ENCODE measurements around the gene NUP153.
"Not testable (repeated sequence)": the region's sequence is repeated elsewhere in the genome, so short reads cannot be mapped to it uniquely, and the experiment has no call there.

NUP153 gene

GRCh38 chr6:17712576-17712975, 5.9 kb upstream of the NUP153 start:
- no peak for DNase-seq

- DNase-seq, result no peak
Observed at GRCh38 chr6:17710331-17710730, 3.6 kb upstream of the NUP153 start.

- DNase-seq, result no peak
Observed at GRCh38 chr6:17709476-17709875, 2.8 kb upstream of the NUP153 start.

- DNase-seq, result not testable (repeated sequence)
Observed at GRCh38 chr6:17708035-17708434, 1.3 kb upstream of the NUP153 start.

- DNase-seq, result no peak
Observed at GRCh38 chr6:17707371-17707651, 586 bp upstream of the NUP153 start.

- peak; percentile 31 for DNase-seq
Observed at GRCh38 chr6:17705778-17706579, 746 bp downstream of the NUP153 start.

GRCh38 chr6:17705428-17705777, 1.3 kb downstream of the NUP153 start:
- DNase-seq, result no peak

- DNase-seq, result no peak
Observed at GRCh38 chr6:17703256-17703694, 3.5 kb downstream of the NUP153 start.

- no peak for DNase-seq
Observed at GRCh38 chr6:17700421-17701416, 6.0 kb downstream of the NUP153 start.

- no peak for DNase-seq
Observed at GRCh38 chr6:17691925-17692538, 14.7 kb downstream of the NUP153 start.

- no peak for DNase-seq
Observed at GRCh38 chr6:17688481-17688880, 18.2 kb downstream of the NUP153 start.

- no peak for DNase-seq
Observed at GRCh38 chr6:17687136-17687535, 19.6 kb downstream of the NUP153 start.

GRCh38 chr6:17684134-17684533, 22.6 kb downstream of the NUP153 start:
- DNase-seq, result no peak

GRCh38 chr6:17683428-17683827, 23.3 kb downstream of the NUP153 start:
- DNase-seq, result no peak

- no peak for DNase-seq
Observed at GRCh38 chr6:17679726-17680125, 27.0 kb downstream of the NUP153 start.

- DNase-seq, result no peak
Observed at GRCh38 chr6:17677602-17678001, 29.1 kb downstream of the NUP153 start.

GRCh38 chr6:17673543-17674254, 33.0 kb downstream of the NUP153 start:
- no peak for DNase-seq

GRCh38 chr6:17672064-17672718, 34.5 kb downstream of the NUP153 start:
- DNase-seq, result no peak

- peak; percentile 8 for DNase-seq
Observed at GRCh38 chr6:17666646-17667045, 40.1 kb downstream of the NUP153 start.

GRCh38 chr6:17665132-17665531, 41.6 kb downstream of the NUP153 start:
- DNase-seq, result no peak

GRCh38 chr6:17663226-17663625, 43.5 kb downstream of the NUP153 start:
- DNase-seq, result no peak

GRCh38 chr6:17662585-17662984, 44.1 kb downstream of the NUP153 start:
- no peak for DNase-seq

Measured in midbrain (tissue), 1 donor.